ENCODE results near the gene CDKN2B. TPM values are rescaled to one million over a fixed set of nuclear protein-coding genes. Genes with fewer than 3 reads are reported as not detected.
"Not testable (repeated sequence)": the region's sequence is repeated elsewhere in the genome, so short reads cannot be mapped to it uniquely, and the experiment has no call there.

CDKN2B gene, protein sequence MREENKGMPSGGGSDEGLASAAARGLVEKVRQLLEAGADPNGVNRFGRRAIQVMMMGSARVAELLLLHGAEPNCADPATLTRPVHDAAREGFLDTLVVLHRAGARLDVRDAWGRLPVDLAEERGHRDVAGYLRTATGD
- total RNA-seq, result 3.5 and 4.0 TPM in 2 replicates

DNA sequence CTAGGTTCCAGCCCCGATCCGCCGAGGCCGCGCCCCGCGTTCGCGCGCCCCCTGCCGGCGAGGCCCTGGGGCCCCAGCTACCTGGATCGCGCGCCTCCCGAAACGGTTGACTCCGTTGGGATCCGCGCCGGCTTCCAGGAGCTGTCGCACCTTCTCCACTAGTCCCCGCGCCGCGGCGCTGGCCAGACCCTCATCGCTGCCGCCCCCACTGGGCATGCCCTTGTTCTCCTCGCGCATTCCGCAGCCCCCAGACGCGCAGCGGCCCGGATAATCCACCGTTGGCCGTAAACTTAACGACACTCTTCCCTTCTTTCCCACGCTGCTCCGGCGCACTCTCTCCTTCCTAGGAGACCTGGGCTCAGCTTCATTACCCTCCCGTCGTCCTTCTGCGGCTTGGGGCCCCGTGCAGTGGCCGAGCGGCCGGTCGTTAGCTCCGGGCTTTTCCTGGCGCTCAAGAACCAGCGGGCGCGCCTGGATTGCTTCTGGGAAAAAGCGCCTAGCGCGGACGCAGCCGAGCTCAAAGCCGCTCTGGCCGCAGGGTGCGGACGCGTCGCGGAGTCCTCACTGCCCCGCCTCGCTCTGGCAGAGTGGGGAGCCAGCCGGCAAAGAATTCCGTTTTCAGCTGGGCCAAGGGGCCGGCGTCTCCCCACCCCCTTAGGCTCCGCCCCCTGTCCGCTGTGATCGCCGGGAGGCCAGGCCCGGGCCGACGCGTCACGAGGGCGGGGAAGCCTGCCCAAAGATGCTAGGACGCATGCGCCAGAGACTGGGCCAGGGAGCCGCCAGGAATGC lies at the start of gene CDKN2B:
CDKN2B (minus strand) TSS at position 589 of the 789 bp plus-strand sequence; CDS start at position 237, 352 bp downstream.
- intact Hi-C loops (cut with micrococcal nuclease), result loop anchor here (1.0 to 10.0 kb wide), 9 partner anchors 14 to 1816 kb away; partner anchors contain the start of gene ELAVL2

DNA sequence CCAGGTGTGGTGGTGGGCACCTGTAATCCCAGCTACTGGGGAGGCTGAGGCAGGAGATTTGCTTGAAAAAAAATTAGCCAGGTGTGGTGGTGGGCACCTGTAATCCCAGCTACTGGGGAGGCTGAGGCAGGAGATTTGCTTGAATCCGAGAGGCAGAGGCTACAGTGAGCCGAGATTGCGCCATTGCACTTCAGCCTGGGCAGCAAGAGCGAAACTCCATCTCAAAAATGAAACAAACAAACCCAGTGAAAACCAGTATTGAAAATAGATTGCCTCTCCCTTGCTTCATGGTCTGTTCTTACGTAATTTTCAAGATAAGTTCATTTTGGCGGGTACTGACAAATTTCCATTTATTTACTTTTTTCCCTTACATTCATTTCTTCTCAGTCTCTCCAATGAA lies 48.9 kb upstream of the CDKN2B start:
- intact Hi-C loops (cut with micrococcal nuclease), result not testable (repeated sequence)

- intact Hi-C loops (cut with micrococcal nuclease), result no loop called here
Measured at GRCh38 chr9:22056402-22056801, 47.3 kb upstream of the CDKN2B start.

- intact Hi-C loops (cut with micrococcal nuclease), result no loop called here
Measured at GRCh38 chr9:22055090-22055489, 46.0 kb upstream of the CDKN2B start.

DNA sequence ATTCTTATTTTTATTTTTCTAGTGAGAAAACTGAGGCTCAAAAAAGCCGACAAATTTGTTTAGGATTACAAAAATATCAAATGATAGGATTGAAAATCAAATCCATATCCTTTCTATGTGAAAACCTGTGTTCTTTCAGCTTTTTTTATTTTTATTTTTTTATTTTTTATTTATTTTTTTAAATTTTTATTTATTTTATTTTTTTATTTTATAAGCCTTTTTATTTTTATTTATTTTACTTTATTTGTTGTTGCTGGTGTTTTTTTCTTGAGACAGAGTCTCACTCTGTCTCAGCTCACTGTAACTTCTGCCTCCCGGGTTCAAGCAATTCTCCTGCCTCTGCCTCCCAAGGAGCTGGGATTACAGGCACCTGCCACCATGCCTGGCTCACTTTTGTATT lies 45.4 kb upstream of the CDKN2B start:
- intact Hi-C loops (cut with micrococcal nuclease), result loop anchor here (5.0 kb wide), 1 partner anchor 63 kb away; no protein-coding TSS in a partner anchor

DNA sequence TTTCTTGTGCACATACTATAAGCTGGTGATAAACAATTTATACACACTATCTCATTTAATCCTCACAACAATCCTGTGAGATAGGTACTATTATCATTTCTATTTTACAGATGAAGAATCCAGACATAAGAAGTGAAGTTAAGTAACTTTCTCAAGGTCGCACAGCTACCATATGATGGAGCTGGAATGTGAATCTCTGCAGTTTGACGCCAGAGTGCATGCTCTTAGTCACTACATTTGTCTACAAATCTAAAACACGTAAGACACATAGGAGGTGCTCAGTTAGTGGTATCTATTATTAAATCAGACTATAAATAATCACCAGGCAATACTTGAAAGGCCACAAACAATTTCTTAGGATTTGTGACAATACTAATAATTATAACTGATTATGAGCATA lies 45.0 kb upstream of the CDKN2B start:
- intact Hi-C loops (cut with micrococcal nuclease), result loop anchor here (5.0 kb wide), 1 partner anchor 63 kb away; no protein-coding TSS in a partner anchor

DNA sequence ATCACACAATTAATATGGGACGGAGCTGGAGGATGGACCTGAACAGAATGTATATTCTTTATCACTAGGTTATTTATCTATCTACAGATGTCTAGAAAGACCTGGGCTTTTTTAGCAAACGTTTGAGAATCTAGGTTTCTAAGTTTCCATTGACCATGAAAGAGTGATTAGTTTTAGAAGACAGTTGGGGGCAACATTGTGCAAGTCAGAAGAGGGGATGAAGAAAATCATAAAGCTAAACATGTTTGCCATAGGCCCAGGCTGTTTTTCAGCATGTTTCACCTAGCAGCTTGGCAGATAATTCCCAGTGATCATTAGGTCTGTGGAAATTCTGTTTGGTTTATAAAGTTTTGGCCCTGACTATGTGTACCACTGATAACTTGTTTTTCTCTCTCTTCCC lies 44.1 kb upstream of the CDKN2B start:
- intact Hi-C loops (cut with micrococcal nuclease), result loop anchor here (5.0 kb wide), 1 partner anchor 64 kb away; no protein-coding TSS in a partner anchor

DNA sequence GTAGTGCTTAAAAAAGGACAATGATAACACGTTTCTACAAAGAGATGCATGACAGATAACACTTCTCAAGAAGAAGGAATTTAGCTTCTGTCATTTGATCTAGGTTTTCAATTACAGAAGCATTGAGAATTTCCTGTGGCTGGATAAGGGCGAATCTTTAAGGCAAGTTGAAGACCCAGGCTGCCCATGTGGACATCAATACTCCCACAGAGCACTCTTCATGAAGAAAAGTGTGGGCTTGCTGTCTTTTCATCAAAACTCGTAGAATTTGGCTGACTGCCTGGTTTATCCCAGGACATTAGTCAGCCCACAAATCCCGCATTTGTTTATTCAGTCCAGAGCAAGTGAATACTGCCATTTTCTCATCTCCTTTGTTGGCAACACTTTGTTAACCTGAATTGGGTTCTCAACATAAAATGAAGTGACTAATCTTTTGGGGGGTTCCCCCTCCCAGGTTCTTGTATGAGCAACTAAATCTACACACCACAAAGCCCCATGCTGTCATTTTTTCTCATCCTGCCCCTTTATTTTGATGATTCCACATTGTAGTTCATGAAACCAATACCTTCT lies 43.4 kb upstream of the CDKN2B start:
- intact Hi-C loops (cut with micrococcal nuclease), result loop anchor here (5.0 kb wide), 1 partner anchor 65 kb away; no protein-coding TSS in a partner anchor

DNA sequence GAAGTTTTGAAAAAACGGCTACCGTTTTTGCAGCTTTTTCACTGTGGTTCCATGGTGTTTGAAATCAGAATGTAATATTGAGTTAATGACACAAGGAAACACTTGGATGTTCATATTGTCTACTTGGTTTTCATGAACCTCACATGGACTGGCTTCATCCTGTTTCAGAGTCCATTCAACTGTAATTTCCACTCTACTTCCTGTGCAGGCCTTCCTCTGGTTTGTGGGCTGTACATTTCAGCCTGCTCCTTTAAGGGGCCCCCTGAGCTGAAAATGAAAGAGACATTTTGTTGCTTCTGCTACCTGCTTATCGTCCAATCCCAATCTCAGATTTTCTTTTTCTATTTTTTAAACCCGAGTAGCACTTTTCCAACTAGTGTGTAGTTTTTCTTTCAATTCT lies 41.8 kb upstream of the CDKN2B start:
- intact Hi-C loops (cut with micrococcal nuclease), result loop anchor here (1.0 to 5.0 kb wide), 3 partner anchors 14 to 66 kb away; no protein-coding TSS in a partner anchor

DNA sequence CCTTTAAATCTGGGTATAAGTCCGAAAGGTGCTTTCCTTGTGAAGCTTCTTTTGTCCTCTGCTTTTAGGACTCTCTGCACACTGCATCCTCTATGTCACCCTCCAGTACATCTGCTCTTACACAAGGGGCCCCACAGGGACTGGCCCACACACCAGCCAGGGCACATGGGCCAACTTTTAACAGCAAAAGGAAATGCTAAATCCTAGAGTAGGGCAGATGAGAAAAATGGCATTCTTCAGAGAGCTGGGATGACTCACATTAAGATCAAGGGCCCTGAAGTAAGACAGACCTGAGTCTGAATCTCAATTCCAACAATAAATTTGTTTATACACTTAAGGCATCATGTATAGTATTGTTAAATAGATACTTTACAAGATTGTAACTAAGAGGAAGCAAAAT lies 40.3 kb upstream of the CDKN2B start:
- intact Hi-C loops (cut with micrococcal nuclease), result no loop called here

- intact Hi-C loops (cut with micrococcal nuclease), result no loop called here
Measured at GRCh38 chr9:22047596-22047995, 38.5 kb upstream of the CDKN2B start.

GRCh38 chr9:22046243-22046885 lies 37.3 kb upstream of the CDKN2B start:
- intact Hi-C loops (cut with micrococcal nuclease), result no loop called here

GRCh38 chr9:22045423-22045822 lies 36.3 kb upstream of the CDKN2B start:
- intact Hi-C loops (cut with micrococcal nuclease), result no loop called here

DNA sequence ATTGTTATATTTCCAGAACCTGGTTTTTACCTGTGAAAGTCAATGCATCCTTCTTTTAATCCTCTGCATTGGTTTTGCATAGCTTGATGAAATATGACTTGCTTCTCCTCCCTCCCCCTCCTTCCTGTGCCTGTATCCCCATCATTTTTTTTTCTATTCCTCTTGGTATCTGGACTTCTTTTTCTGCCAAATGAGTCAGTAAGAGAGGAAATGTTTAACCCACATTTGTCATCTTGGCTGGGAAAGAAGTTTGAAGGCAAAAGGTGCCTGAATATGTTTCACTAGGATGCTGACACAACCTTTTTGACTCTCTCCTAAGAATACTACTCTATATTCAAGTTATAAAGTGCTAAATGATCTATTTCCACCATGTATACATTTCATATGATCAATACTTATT lies 35.5 kb upstream of the CDKN2B start:
- intact Hi-C loops (cut with micrococcal nuclease), result loop anchor here (5.0 kb wide), 1 partner anchor 33 kb away; no protein-coding TSS in a partner anchor

DNA sequence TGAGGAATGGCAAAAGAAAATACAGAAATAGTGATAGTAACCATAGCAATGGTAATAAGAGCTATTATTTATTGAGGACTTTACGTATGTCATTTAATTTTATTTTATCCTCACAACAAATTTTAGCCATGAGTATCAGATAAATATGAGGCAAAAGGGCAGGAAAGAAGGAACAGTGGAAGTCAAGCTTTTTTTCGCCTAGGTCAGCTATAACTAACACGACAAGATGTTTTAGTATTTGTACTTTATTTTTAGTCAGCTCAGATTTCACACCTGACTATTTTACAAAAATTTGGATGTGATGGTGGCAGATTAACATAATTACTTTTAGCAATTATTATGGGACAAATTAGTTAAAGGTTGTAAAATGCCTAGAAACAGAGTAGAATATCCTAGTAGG lies 34.8 kb upstream of the CDKN2B start:
- intact Hi-C loops (cut with micrococcal nuclease), result loop anchor here (5.0 kb wide), 1 partner anchor 33 kb away; no protein-coding TSS in a partner anchor

- intact Hi-C loops (cut with micrococcal nuclease), result loop anchor here (5.0 kb wide), 1 partner anchor 36 kb away; no protein-coding TSS in a partner anchor
Measured at GRCh38 chr9:22041775-22042174, 32.7 kb upstream of the CDKN2B start.

GRCh38 chr9:22041344-22041743 lies 32.2 kb upstream of the CDKN2B start:
- intact Hi-C loops (cut with micrococcal nuclease), result loop anchor here (5.0 kb wide), 1 partner anchor 36 kb away; no protein-coding TSS in a partner anchor

DNA sequence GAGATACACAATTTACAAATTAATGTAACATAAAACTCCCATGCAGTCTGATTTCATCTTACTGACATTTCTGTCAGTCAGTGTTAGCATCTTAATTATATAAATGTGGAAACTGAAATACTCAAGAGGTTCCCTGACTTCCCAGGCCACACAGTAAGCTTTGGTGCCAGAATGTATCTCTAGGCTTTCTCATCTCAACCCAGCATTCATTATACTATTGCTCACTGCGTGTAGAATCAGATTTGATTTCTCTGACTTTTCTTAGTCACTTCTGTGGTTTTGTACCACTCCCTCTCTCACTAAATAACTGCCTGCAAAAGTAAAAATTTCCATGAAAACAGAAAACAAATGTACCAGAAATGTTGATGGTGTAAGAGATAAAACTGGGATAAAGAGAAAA lies 31.7 kb upstream of the CDKN2B start:
- intact Hi-C loops (cut with micrococcal nuclease), result loop anchor here (5.0 kb wide), 1 partner anchor 37 kb away; no protein-coding TSS in a partner anchor

DNA sequence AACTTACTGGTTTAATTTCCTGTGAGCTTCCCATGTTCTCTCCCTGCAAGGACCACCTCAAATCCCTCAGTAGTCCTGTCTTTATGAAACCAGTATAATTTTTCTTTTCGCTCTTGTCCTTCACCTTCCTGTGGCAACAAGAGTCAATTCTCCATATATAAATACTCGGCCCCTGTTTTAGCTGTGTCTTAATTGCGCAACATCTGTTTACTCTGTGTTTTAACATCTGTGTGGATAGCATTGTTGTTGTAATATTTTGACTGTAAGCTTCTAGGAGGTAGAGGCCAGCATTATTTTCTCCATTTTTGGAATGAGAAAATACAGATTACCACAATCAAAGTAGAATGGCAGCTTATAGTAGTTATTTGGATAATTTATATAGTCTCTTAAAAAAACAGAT lies 30.2 kb upstream of the CDKN2B start:
- intact Hi-C loops (cut with micrococcal nuclease), result loop anchor here (5.0 kb wide), 1 partner anchor 63 kb away; no protein-coding TSS in a partner anchor

- intact Hi-C loops (cut with micrococcal nuclease), result loop anchor here (1.0 to 5.0 kb wide), 2 partner anchors 64 to 225 kb away; no protein-coding TSS in a partner anchor
Measured at GRCh38 chr9:22037954-22038690, 29.0 kb upstream of the CDKN2B start.

Data from T-helper 2 cell treated with Interferon-gamma antibody and Interleukin-4, amounts not matched to agents 100 ng/mL and 5 ng/mL, for 36 hours (primary cell).